HepG2 (cell line): Measurements from ENCODE around the gene NF2. TPM values are rescaled to one million over a fixed set of nuclear protein-coding genes. Genes with fewer than 3 reads are reported as not detected.
A peak's percentile ranks its signal among the peaks of the same experiment; 100 is the strongest.

ENCODE experiments used
- CBX2 ChIP-seq, 2 experiments: fragments of 200-600 bp in 1 of 2; sonication (generic); formaldehyde crosslinking in 1 of 2; IDR thresholded peaks; 2 replicates each; pipeline versions ENCODE4 v1.7.0 to v1.8.1; 2018 to 2022; ENCODE audit warnings: low read depth in 2 of 2, low read length in 1 of 2, mild to moderate bottlenecking in 1 of 2, missing genetic modification reagents in 1 of 2
- HMG20A ChIP-seq: IDR thresholded peaks from 2 replicates; pipeline ENCODE4 v1.6.1; 2016; ENCODE audit warnings: borderline replicate concordance
- HOXA3 ChIP-seq: sonication (generic); formaldehyde crosslinking; IDR thresholded peaks from 2 replicates; pipeline ENCODE4 v1.5.0; 2020; ENCODE audit warnings: missing genetic modification reagents
- MED1 ChIP-seq: sonication (generic); formaldehyde crosslinking; IDR thresholded peaks from 2 replicates; pipeline ENCODE4 v1.4.0; 2020; ENCODE audit warnings: missing genetic modification reagents
- MEIS1 ChIP-seq: sonication (generic); formaldehyde crosslinking; IDR thresholded peaks from 2 replicates; pipeline ENCODE4 v1.9.0; 2021; ENCODE audit warnings: mild to moderate bottlenecking, missing genetic modification reagents, moderate library complexity, borderline replicate concordance
- PRDM10 ChIP-seq: sonication (generic); formaldehyde crosslinking; IDR thresholded peaks from 2 replicates; pipeline ENCODE4 v1.4.0; 2020; ENCODE audit warnings: low read depth, missing genetic modification reagents
- RCOR2 ChIP-seq: IDR thresholded peaks from 2 replicates; pipeline ENCODE4 v1.6.1; 2016; ENCODE audit warnings: missing biosample characterization, missing genetic modification reagents
- REPIN1 ChIP-seq: sonication (generic); formaldehyde crosslinking; IDR thresholded peaks from 2 replicates; pipeline ENCODE4 v1.8.0; 2022; ENCODE audit warnings: missing genetic modification reagents, low read depth, mild to moderate bottlenecking, borderline replicate concordance
- TAF1 ChIP-seq: sonication (generic); formaldehyde crosslinking; IDR thresholded peaks from 2 replicates; pipeline ENCODE4 v1.4.0; 2020; ENCODE audit warnings: missing genetic modification reagents
- THYN1 ChIP-seq: sonication (generic); formaldehyde crosslinking; IDR thresholded peaks from 2 replicates; pipeline ENCODE4 v1.8.1; 2023; ENCODE audit warnings: low read depth, mild to moderate bottlenecking, moderate library complexity, missing genetic modification reagents, borderline replicate concordance
- USF2 ChIP-seq, 2 experiments: sonication (generic) in 1 of 2; formaldehyde crosslinking in 1 of 2; IDR thresholded peaks; 2 replicates each; pipeline versions ENCODE4 v1.5.1 to v1.6.1; 2011 to 2020; ENCODE audit warnings: borderline replicate concordance in 1 of 2, low read depth in 1 of 2, low read length in 1 of 2, mild to moderate bottlenecking in 1 of 2, missing genetic modification reagents in 1 of 2, moderate library complexity in 1 of 2
- XBP1 ChIP-seq: sonication (generic); formaldehyde crosslinking; IDR thresholded peaks from 2 replicates; pipeline ENCODE4 v1.5.0; 2020; ENCODE audit warnings: missing genetic modification reagents
- XRCC5 ChIP-seq: fragments of 200-400 bp; formaldehyde crosslinking; optimal IDR thresholded peaks from 2 replicates; pipeline ENCODE3; 2017; ENCODE audit warnings: mild to moderate bottlenecking, low read length
- ZBTB7B ChIP-seq: sonication (generic); formaldehyde crosslinking; IDR thresholded peaks from 2 replicates; pipeline ENCODE4 v1.4.0; 2020; ENCODE audit warnings: missing genetic modification reagents
- ZFX ChIP-seq: sonication (generic); formaldehyde crosslinking; IDR thresholded peaks from 2 replicates; pipeline ENCODE4 v1.4.0; 2020; ENCODE audit warnings: mild to moderate bottlenecking, low read depth, missing genetic modification reagents, moderate library complexity
- ZNF180 ChIP-seq: sonication (generic); formaldehyde crosslinking; IDR thresholded peaks from 2 replicates; pipeline ENCODE4 v1.4.0; 2020; ENCODE audit warnings: low read depth, missing genetic modification reagents, borderline replicate concordance
- ZNF232 ChIP-seq: sonication (generic); formaldehyde crosslinking; IDR thresholded peaks from 2 replicates; pipeline ENCODE4 v1.4.0; 2020; ENCODE audit warnings: missing genetic modification reagents, borderline replicate concordance
- ZNF362 ChIP-seq: sonication (generic); formaldehyde crosslinking; IDR thresholded peaks from 2 replicates; pipeline ENCODE4 v1.4.0; 2020; ENCODE audit warnings: missing genetic modification reagents, mild to moderate bottlenecking, borderline replicate concordance
- polyA plus RNA-seq, 8 experiments: library from polyadenylated mRNA; depleted of rRNA in 3 of 8; stranded (reverse) in 7 of 8; unstranded in 1 of 8; fragments of >200 nt; fragmentation: Illumina TruSeq in 4 of 8; extraction: Trizol in 4 of 8; gene quantifications; 2 replicates each; pipeline versions ENCODE4 v1.2.1 to v1.2.3, GENCODE V29; 2011 to 2016; ENCODE audit warnings: low read depth in 4 of 8, missing spikeins in 1 of 8, mixed read lengths in 1 of 8; ENCODE audit not compliant: insufficient read depth in 1 of 8
- total RNA-seq, 5 experiments: library from RNA; depleted of rRNA; stranded (reverse); fragments of >200 nt; fragmentation: Illumina TruSeq; extraction: Trizol; gene quantifications; 2 replicates each; pipeline ENCODE4 v1.2.3, GENCODE V29; 2016; ENCODE audit warnings: low read depth in 1 of 5
- TF ChIP-seq, protein P1 (sequence below): sonication (generic); formaldehyde crosslinking; IDR thresholded peaks from 2 replicates; pipeline ENCODE4 v1.5.0; 2020; ENCODE audit warnings: mild to moderate bottlenecking, missing genetic modification reagents, moderate library complexity

The NF2 gene
- total and polyA plus RNA-seq, 2 of the 13 experiments (the other 11 are each of a cell fraction or from before 2014, with no cell fraction given) = 9.3 to 33.3 TPM

- TF ChIP-seq ZNF180 (CRISPR knock-in tag) = no peak
- no peak for TF ChIP-seq PRDM10
- TF ChIP-seq MEIS1 (CRISPR knock-in tag) = no peak
- peak; percentile 18; the same call in 1 of the 2 replicates for TF ChIP-seq RCOR2 (CRISPR knock-in tag)
- TF ChIP-seq USF2 (IDR thresholded peaks at IDR 0.05; ENCODE audit: low read depth, low read length) = no peak
- TF ChIP-seq USF2 (CRISPR knock-in tag; IDR thresholded peaks at IDR 0.05; ENCODE audit: borderline replicate concordance) = 0 out of 2 replicates have a peak, but pooled peaks have one; percentile 12
- 0 out of 2 replicates have a peak, but pooled peaks have one; percentile 34 for TF ChIP-seq TAF1 (CRISPR knock-in tag)
- TF ChIP-seq XBP1 = no peak
- peak; percentile 41; the same call in 1 of the 2 replicates for TF ChIP-seq HMG20A
- TF ChIP-seq ZFX = 0 out of 2 replicates have a peak, but pooled peaks have one; percentile 14
- TF ChIP-seq, protein P1, sequence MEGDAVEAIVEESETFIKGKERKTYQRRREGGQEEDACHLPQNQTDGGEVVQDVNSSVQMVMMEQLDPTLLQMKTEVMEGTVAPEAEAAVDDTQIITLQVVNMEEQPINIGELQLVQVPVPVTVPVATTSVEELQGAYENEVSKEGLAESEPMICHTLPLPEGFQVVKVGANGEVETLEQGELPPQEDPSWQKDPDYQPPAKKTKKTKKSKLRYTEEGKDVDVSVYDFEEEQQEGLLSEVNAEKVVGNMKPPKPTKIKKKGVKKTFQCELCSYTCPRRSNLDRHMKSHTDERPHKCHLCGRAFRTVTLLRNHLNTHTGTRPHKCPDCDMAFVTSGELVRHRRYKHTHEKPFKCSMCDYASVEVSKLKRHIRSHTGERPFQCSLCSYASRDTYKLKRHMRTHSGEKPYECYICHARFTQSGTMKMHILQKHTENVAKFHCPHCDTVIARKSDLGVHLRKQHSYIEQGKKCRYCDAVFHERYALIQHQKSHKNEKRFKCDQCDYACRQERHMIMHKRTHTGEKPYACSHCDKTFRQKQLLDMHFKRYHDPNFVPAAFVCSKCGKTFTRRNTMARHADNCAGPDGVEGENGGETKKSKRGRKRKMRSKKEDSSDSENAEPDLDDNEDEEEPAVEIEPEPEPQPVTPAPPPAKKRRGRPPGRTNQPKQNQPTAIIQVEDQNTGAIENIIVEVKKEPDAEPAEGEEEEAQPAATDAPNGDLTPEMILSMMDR (CRISPR knock-in tag) = no peak
- TF ChIP-seq HOXA3 = no peak
- peak; percentile 62 for TF ChIP-seq ZBTB7B (CRISPR knock-in tag)
- TF ChIP-seq CBX2 (IDR thresholded peaks at IDR 0.05; ENCODE audit: low read depth, low read length) = no peak
- TF ChIP-seq CBX2 (CRISPR knock-in tag; IDR thresholded peaks at IDR 0.05; ENCODE audit: low read depth) = no peak
- no peak; the same call in 1 of the 2 replicates for TF ChIP-seq REPIN1 (CRISPR knock-in tag)
- TF ChIP-seq THYN1 (CRISPR knock-in tag) = no peak
- no peak for TF ChIP-seq ZNF232 (CRISPR knock-in tag)
- no peak for TF ChIP-seq XRCC5
- TF ChIP-seq ZNF362 (CRISPR knock-in tag) = no peak
- peak; percentile 34; the same call in 1 of the 2 replicates for TF ChIP-seq MED1
Observed at GRCh38 chr22:29574762-29575450, 28.5 kb upstream of the NF2 start (continued).
